Stimulated activated CD8-positive, alpha-beta memory T cell treated with anti-CD3 and anti-CD28 coated beads, Interleukin-4, amount 100 ng/mL, for 24 hours (primary cell): ENCODE results near the gene FBN3.
A peak's percentile ranks its signal among the peaks of the same experiment; 100 is the strongest.
"Not testable (repeated sequence)": the region's sequence is repeated elsewhere in the genome, so short reads cannot be mapped to it uniquely, and the experiment has no call there.

Experiments used
- DNase-seq: peaks from one replicate; pipeline ENCODE4 v3.0.0-alpha.2; 2020; ENCODE audit warnings: low read depth

FBN3 gene

DNA sequence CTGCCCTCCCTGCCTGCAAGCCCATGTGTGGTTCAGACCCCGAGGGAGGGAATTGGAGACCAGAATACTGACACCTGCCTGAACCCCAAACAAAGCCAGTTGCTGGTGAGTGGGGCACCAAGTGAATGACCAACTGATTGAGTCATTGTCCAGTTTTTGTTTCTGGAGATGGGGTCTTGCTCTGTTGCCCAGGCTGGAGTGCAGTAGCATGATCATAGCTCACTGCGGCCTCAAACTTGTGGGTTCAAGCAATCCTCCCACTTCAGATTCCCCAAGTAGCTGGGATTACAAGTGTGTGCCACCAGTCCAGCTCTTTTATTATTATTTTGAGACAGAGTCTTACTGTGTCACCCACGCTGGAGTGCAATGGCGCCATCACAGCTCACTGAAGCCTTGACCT, 92.9 kb downstream of the FBN3 start:
- DNase-seq = no peak

DNA sequence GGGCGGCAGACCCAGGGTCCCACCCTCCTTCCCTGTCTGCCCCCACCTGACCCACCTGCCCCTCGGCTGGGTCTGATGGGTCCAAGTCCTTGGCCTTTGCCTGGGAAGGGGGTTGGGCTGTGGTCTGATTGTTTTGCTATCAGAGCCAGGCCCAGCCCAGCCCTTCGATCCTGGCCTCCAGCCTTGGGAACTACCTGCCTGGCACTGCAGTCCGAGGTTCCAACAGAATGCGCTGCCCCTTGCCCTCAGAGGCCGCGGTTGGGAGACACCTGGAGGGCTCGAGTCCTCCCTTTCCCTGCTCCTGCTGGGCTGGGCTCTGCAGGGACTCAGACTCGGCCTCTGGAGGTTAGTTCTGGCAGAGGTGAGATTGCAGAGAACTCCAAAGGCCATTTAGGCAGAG, 95.2 kb downstream of the FBN3 start:
- no peak for DNase-seq

DNA sequence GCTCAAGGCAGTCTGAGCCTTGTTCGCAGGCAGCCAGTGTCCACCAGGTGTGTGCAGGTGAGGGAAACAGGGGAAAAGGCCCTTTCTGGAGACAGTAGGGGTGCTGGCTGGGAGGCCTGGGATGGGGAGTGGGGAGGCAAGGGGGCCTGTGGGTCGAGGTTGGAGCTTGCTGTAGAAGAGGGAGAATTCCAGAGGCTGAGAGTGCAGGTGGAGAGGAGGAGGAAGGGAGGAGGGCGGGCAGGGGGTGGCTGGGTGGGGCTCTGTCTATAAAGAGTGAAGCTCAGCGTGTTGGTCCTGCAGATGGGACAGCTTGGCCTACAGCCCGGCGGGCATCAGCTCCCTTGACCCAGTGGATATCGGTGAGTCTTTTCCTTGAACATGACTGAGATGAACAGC, 96.9 kb downstream of the FBN3 start, which contains the start of gene CCL25:
CCL25 (plus strand) TSS at position 297 of the 396 bp plus-strand sequence. CDS start 290 bp downstream, outside the sequence.
- DNase-seq = no peak

DNA sequence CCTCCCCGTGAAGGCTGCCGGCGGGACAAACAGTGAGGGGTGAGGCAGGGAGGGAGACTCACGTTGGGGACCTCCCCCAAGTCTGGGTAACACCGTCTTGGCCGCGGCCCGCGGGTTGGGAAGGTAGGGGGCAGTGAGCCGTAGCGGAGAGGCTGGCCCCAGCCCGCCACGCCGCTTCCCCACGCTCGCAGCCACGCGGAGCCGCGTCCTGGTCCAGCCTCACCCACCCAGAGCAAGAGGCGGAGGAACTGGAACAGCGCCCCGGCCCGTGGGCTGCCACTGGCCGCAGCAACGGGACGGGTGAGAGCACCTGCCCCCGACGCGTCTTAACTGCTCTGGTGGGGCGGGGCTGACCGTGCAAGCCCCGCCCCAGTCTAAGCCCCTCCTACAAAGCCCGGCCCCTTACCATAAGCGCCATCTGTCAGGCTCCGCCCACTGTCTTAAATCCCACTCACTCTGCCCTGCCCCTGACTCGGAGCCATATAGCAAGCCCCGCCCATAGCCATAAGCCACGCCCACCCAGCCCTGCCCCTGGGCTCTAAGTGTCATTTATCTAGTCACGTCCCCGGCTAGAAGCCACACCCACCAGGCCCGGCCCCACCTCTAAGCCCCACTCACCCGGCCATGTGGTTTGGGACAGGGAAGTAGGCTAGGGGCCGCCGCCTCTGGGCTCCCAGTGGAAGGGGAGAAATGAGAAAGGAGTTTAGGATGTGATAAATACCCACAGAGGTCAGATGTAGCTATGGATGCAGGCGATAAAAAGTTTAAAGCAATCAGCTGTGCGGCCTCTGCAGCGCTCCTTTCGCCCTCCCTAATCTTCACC, 98.9 kb downstream of the FBN3 start:
- peak; percentile 86 for DNase-seq

DNA sequence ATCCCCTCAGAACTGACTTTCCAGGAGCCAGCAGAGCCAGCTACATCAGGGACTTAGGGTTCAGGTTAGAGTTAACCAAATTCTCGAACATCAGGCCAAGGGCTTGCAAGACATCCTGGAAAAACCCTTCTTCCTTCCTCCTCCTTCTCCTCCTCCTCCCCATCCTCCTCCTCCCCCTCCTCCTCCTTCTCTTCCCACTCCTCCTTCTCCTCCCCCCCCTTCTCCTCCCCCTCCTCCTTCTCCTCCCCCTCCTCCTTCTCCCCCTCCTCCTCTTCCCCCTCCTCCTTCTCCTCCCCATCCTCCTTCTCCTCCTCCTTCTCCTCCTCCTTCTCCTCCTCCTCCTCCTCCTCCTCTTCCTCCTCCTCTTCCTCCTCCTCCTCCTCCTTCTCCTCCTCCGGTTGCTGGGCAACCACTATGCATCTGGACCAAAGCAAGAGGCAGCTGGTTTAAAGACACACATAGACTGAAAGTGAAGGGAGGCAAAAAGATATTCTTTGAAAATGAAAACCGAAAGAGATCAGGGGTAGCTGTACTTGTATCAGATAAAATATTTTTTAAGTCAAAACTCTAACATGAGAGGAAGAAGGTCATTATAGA, 102.7 kb downstream of the FBN3 start:
- no peak for DNase-seq

DNA sequence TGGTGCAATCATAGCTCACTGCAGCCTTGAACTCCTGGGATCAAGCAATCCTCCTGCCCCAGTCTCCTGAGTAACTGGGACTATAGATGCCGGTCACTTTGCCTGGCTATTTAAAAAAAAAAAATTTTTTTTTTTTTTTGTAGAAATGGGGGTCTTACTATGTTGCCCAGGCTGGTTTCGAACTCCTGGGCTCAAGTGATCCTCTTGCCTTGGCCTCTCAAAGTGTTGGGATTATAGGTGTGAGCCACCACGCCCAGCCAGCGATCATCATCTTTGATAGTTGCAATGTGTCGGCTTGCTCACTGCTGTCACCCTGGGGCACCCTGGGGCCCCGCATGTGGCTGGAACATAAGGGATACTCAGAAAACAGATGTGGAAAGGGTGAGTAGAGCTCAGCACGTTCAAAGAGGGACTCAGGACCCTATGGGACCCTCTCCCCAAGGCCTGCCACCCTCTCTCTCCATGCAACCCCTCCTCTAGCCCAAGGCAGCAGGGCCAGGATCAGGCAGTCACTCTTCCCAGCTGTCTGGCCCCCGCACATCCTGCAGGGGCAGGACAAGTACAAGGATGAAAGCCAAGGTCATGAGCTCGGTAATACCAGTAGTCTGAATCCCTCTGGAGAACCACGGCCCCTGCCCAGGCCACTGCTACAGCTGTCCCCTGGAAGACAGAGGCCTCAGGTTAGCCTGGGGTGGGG, 103.4 kb downstream of the FBN3 start:
- DNase-seq = no peak

DNA sequence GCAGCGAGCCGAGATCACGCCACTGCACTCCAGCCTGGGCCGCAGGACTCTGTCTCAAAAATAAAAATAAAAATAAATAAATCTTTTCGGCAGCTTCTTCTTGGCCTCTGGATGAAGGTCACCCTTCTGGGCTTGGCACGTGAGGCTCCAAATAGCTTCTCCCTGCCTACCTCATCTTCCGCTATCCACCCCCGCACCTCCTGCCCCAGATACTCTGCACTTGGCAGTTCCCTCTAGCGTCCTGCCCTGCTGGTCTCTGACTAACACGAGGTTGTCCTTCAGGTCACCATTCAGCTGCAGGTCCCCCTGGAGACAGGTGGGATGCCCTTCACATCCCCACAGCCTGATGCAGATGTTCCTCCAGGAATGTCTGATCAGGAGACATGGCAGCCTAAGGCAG, 105.4 kb downstream of the FBN3 start:
- no peak for DNase-seq

DNA sequence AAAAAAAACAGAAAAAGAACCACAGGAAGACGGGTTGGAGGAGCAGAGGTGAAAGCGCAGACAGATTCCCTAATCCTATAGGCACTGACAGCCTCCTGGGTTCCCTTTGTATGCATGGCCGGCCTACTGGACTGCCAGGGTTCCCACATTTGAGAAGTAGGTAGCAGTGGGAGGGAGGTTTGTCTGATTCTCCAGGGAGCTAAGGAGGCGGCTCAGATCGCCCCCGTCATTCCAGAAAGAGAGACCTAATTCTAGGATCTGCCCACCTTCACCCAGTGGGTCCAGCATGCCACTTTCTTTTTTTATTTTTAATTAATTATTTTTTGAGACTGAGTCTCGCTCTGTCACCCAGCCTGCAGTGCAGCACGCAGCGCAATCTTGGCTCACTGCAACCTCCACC, 106.5 kb downstream of the FBN3 start:
- no peak for DNase-seq

DNA sequence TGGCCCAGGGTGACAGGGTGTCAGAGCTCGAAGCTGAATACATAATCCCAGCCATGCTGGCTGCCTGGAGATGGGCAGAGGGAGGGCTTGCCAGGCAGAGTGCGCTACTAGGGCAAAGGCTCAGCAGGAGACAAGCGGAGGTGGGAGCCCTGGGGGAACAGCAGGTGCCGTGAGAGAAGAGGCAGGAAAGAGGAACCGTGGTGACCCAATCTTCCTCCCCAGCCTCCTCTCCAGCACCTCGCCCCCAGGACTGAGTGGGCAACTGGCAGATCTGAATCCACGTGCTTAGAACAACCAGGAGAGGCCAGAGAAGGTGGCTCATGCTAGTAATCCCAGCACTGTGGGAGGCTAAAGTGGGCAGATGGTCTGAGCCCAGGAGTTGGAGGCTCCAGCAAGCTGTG, 107.9 kb downstream of the FBN3 start:
- no peak for DNase-seq

DNA sequence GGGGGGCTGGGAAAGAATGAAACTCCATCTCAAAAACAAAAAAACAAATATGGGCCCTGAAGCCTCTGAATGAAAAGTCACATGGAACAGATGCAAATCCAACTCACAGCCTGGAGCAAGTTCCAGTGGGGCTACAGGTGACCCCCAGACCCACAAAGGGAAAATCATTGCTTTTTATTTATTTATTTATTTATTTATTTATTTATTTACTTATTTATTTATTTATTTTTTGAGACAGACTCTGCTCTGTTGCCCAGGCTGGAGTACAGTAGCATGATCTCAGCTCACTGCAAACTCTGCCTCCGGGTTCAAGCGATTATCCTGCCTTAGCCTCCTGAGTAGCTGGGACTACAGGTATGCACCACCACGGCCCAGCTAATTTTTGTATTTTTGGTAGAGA, 110.2 kb downstream of the FBN3 start:
- no peak for DNase-seq

DNA sequence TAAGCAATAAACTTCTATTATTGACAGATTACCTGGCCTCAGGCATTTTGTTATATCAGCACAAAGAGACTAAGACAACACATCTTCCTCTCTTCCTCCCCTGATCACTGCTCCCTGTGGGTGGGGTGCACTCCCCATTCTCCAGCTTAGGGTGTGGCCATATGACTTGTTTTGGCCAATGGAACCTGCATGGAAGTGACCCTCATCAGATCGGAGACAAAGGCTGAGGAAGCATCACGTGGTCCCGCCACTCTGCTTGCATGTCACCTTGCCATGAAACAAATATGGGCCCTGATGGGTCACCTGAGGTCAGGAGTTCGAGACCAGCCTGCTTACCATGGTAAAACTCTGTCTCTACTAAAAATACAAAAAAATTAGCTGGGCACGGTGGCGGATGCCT, 110.6 kb downstream of the FBN3 start:
- DNase-seq = no peak

DNA sequence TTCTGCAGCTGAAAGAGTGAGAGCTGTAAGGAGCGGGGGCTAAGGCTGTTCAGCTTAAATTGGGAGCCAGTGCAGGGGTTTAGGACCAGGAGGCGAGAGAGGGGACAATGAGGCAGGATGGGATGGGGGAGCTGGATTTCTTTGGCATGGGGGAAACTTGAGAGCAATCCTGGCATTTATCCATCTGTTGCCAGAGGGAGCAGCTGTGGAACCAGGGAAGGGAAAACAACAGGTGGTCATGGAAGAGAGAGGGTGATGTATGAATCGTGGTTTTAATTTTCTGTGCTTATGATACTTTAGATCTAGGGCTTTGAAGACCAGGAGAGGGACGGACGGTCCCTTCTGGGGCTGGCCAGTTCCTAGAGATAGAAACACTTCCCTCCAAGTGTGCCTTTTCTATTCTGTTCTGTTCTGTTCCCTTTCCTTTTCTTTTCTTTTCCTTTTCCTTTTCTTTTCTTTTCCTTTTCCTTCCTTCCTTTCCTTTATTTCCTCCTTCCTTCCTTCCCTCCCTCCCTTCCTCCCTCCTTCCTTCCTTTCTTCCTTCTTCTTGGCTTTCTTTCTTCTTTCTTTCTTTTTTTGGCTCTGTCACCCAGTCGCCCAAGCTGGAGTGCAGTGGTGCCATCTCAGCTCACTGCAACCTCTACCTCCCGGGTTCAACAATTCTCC, 112.8 kb downstream of the FBN3 start:
- DNase-seq = no peak

DNA sequence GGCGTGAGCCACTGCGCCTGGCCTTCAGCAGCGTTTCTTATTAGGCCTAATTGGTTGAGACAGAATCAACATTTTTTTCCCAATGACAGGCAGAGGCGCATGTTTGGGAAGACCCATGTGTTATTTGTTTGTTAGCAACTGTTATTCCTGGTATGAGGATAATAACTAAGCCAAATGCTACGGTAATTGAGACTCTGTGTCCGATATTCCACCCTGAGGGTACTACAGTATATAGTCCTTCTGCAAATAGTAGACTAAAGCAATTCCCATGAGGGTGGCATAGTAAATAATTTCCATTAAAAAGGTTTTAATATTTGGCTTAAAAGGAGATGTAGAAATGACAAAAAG, 115.2 kb downstream of the FBN3 start:
- no peak for DNase-seq

DNA sequence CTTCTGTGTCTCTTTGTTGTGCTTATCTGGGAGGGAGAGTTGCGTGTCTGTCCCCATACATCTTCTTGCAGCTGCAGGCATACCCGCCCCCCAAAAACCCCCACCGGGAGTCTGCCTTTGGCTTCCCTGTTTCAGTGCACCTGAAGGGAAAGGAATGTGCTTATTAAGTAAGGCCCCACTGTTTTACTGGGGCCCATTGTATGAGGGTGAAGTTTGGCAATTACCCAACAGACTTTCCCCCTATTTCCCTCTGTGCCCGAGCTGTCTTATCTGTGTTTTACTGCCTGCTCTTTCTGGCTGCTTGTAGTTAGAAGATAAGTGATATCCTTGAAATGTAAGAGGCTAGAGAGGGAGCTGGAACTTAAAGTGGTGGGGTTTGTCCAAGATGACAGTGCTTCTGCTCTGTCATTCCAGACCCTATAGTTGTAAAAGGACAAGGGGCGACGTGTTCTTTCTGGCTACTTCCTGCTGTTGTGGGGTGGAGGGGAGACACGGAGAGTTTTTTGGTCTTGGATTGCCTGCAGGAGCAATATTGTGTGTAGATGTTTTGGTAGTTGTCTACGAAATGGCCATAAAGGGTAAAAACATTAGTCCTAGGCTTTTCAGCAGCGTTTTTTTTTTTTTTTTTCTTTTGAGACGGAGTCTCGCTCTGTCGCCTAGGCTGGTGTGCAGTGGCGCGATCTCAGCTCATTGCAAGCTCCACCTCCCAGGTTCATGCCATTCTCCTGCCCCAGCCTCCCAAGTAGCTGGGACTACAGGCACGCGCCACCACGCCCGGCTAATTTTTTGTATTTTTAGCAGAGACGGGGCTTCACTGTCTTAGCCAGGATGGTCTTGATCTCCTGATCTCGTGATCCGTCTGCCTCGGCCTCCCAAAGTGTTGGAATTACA, 115.9 kb downstream of the FBN3 start:
- not testable (repeated sequence) for DNase-seq

DNA sequence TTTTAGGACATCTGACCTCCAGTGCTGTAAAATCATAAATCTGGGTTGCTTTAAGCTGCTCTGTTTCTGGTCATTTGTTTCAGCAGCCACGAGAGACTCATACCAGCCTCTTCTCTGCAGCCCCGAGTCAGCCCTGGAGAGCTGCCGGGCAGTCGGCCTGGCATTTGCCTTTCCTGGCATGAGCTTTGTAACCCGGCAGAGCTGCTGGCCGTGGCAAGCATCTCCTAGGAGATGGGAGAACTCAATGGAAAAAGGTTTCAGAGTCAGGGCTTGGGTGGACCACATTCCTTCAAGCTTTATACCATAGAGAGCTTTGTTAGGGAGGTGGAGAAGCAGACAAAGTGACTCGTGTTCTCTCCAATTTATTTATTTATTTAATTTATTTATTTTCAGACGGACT, 118.4 kb downstream of the FBN3 start:
- DNase-seq = no peak

DNA sequence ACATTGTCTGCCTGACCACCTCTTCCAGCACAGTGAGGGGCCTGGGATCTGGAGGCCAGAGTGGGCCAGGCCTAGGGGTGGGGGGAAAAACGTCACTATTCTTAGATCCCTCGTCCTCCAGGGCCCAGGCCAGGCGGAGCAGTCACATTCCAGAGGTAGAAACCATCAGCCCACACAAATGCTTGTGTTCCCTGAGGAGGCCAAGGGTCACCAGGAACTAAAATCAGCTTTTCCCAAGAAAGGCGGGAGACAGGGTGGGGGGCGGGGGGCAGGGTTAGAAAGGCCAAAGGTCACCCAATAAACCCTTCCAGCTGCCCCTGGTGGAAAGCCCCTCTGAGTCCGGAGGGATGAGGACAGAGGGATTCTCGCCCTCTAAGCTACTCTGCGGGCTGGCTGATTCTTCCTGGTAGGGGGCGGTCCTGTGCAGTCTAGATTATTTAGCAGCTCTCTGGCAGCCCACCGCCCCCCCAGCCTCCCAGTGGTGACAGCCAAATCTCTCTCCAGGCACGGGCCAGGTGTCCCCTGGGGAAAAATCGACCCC, 120.4 kb downstream of the FBN3 start:
- no peak for DNase-seq

DNA sequence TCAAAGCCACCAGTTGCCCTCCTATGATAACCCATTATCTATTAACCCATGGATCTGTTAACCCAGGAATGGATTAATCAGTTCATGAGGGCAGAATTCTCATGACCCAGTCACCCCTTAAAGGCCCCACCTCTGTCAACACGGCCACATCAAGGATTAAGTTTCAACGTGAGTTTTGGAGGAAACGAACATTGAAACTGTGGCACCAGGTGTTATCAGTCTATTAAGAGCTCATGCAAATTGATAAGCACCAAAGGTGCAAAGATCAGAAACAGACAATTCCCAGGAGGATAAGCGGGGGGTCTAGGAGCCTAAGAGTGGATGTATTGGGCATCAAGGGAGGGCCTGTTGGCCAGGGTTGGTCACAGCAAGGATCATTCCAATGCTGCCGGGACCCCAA, 124.1 kb downstream of the FBN3 start:
- no peak for DNase-seq

DNA sequence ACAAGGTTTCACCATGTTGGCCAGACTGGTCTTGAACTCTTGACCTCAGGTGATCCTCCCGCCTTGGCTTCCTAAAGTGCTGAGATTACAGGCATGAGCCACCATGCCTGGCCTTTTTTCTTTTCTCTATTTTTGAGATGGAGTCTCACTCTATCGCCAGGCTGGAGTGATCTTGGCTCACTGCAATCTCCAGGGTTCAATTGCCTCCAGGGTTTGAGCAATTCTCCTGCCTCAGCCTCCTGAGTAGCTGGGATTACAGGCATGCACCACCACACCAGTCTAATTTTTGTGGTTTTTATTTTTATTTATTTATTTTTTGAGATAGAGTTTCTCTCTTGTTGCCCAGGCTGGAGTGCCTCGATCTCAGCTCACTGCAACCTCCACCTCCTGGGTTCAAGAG, 125.1 kb downstream of the FBN3 start:
- not testable (repeated sequence) for DNase-seq

DNA sequence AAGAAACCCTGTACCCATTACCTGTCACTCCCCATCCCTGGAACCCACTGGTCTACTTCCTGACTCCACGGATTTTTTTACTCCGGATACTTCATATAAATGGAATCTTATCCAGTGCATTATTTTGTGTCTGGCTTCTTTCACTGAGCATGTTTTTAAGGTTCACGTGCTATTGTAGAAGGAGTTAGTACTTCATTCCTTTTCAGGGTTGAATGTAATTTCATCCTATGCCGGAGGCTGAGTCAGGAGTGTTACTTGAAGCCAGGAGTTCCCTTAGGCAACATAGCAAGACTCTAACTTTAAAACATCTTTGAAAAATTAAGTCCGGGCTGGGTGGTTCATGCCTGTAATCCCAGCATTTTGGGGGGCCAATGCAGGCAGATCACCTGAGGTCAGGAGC, 126.0 kb downstream of the FBN3 start:
- no peak for DNase-seq

DNA sequence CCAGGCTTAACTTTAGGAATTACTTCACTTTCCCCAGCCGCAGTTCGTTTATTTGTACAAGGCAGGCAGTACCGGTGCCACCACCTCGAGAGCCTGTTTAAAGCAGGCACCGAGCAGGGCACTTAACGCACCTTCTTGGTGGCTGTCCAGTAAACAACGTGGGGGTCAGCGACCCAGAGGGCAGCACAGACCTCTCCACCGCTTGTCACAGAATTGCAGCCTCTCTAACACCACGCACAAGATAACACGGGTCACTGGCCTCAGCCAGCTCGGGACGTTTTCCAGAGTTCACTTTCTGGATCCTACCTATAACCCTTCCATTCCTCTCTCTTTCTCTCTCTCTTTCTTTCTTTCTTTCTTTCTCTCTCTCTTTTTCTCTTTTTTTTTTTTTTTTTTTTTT, 127.1 kb downstream of the FBN3 start:
- DNase-seq = no peak

DNA sequence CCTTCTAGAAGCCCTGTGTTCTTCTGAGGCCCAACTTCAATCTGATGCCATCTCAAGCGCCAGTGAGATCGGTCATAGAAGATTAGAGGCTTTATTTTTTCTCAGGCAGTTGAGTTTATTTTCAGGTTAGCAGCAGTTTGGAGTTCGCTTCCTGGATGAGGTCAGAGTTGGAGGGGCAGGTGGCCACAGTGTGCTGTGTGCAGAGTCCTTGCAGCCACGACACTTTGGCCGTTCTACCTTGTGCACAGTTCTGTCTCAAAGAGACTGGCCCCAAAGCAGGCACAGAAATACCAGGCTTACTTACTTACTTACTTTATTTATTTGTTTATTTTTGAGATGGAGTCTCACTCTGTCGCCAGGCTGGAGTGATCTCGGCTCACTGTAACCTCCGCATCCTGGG, 128.0 kb downstream of the FBN3 start:
- no peak for DNase-seq
